Islet of Langerhans (tissue), 1 donor: ENCODE data around the gene CD38.
A peak's percentile ranks its signal among the peaks of the same experiment; 100 is the strongest.
"Not testable (repeated sequence)": the region's sequence is repeated elsewhere in the genome, so short reads cannot be mapped to it uniquely, and the experiment has no call there.

Experiments
- FAIRE-seq: peaks from one replicate; lab custom pipeline; 2011; peaks lifted over from hg19 to GRCh38; lab: Jason Lieb, UNC

The CD38 gene

DNA sequence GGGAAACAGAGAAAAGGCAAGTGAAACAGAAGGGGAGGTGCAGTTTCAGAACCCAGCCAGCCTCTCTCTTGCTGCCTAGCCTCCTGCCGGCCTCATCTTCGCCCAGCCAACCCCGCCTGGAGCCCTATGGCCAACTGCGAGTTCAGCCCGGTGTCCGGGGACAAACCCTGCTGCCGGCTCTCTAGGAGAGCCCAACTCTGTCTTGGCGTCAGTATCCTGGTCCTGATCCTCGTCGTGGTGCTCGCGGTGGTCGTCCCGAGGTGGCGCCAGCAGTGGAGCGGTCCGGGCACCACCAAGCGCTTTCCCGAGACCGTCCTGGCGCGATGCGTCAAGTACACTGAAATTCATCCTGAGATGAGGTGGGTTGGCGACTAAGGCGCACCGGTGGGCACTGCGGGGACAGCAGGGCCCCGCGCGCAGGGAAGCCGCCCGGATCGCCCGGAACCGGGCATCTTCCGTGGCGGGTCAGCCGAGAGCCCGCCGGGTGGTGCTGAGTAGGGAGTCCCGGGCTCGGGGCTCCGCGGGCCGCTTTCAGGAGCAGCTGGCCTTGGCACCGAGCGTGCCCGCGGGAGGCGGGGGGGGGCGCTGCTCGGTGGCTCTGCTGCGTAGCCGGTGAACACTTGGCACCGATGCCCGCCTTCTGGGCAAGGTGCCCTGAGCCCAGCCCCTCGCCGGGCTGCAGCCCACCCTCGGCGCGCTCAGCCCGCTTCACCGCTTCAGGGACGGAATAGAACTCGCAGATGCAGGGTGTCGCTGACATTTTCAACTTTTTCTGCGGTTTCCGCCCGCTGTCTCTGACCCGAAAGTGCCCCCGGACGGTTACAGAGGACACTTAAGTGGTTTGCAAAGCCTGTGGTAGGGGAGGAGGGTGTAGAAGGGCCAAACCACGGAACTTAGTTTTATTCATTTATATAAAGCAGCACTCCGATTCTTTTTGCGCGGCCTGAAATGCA is at the start of gene CD38:
Gene CD38 (plus strand): TSS at position 40 of the 953 bp plus-strand sequence. CDS start 87 bp downstream, at position 127.
- no peak for FAIRE-seq

- peak; percentile 99 for FAIRE-seq
Measured at GRCh38 chr4:15729910-15730533, 48.1 kb upstream of the CD38 start.

- not testable (repeated sequence) for FAIRE-seq
Measured at GRCh38 chr4:15733061-15733460, 45.1 kb upstream of the CD38 start.

DNA sequence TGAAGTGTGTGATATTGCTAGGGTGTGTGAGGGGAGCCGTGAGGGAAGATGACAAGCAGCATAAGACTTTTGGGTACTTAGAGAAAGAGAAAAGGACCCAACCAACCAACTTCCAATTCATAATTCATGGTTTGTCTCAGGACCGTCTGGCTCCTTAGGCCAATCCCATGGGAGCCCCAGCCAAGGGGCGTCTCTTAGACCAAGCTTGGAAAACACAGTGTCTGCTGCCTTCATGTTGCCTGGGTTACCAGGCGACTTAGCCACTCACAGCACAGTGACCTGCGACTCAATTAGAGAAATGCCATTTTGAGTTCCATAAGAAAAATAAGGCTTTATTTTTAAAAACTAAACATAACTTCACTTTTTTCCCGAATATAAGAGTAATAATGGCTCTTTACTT is 42.6 kb upstream of the CD38 start:
- FAIRE-seq = no peak

GRCh38 chr4:15736514-15737050 is 41.5 kb upstream of the CD38 start:
- FAIRE-seq = no peak

GRCh38 chr4:15737255-15737654 is 40.9 kb upstream of the CD38 start:
- no peak for FAIRE-seq

DNA sequence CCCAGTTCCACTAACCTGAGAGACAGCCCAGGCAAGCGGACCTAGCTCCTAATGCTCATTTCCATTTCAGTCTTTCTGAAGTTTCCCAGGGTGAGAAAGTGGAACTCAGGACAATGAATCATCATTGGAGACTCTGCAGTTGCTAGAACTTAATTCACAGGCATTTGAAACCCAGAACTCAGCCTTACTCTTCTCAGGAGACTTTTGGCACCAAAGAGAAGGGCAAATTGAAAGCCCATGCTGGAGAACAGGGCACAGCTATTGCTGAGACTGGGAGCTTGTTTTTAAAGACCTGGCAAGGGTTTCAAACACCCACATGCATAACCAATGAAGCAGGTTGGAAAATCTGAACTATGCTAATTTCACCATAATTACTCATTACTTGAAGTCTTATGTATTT is 39.3 kb upstream of the CD38 start:
- FAIRE-seq = no peak

GRCh38 chr4:15740764-15741404 is 37.2 kb upstream of the CD38 start:
- FAIRE-seq = no peak

DNA sequence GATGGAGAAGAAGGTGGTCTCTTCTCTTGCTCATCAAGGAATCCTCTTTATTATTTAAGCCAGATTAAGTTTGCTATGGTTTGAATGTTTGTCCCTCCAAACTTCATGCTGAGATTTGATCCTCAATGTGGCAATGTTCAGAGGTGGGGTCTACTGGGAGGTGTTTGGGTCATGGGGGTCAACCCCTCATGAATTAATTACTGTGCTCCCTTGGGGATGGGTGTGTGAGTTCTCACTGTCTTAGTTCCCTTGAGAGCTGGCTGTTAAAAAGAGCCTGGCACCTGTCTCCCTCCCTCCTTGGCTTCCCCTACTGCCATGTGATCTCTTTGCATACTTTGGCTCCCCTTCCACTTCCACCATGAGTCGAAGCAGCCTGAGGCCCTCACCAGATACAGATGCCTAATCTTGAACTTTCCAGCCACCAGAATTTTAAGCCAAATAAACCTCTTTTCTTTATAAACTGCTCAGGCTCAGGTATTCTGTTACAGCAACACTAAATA is 36.0 kb upstream of the CD38 start:
- FAIRE-seq = no peak

DNA sequence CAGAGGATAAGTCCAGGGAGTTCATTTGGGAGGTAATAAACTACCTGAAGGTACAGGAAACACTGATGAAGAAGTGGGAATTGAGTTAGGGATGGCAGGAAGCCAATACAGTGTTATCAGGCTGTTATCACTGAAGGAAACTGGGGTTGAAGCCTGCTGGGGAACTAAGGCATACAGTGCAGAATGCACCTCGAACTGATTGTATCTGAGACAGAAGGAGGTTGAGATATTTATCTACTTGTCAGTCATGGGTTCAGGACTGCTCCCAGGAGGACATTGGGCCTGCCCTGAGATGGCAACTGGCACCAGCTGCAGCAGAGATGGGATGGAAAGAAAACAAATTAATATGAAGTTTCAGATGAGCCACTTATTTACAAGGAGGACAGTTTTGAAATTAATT is 35.5 kb upstream of the CD38 start:
- FAIRE-seq = no peak

DNA sequence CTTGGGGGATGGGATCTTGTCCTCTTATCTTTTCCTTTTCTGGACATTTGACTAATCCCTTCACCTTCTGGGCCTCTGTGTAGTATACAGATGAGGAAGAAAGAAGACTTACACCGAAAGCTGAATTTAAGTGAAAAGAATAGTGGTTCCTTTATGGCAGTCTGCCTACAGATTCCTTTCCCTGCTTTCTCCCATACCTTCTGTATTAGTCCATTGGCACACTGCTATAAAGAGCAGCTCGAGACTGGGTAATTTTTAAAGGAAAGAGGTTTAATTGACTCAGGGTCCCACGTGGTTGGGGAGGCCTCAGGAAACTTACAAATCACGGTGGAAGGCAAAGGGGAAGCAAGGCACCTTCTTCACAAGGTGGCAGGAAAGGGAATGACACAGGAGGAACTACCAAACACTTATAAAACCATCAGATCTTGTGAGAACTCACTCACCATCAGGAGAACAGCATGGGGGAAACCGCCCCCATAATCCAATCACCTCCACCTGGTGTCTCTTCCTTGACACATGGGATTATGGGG is 34.0 kb upstream of the CD38 start:
- FAIRE-seq = no peak

DNA sequence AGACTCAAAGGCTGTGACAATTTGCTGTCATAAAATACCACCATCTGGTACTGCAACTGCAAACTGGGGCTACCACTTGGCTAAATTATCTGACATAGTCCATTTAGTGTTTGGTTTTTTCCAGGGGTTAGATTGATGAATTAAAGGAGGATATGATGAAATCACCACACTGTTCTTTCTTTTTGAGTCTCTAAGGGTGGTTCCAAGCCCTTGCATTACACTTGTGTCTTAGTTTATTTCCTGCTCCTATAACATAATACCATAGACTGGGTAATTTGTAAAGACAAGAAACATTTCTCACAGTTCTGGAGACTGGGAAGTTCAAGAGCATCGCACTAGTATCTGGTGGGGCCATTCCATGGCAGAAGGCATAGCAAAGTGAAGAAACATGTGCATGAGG is 32.0 kb upstream of the CD38 start:
- FAIRE-seq = no peak

DNA sequence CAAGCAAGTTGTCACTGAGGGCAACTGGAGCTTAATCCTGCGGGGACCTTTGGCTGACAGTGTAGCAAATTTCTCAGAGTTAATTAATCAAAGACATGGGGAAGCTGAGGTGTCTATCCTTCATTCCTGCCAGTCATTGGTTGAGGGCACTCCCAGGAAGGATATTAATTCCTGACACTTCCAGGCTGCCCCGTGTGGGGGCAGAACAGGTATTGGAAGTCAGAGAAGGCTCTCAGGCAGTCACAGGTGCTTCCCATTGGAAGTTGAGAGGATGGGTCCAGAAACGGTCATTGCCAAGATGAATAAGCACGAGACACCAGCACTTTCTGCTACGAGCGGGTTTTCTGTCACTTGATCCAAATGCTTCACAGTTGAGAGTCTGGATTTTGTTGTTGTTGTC is 29.1 kb upstream of the CD38 start:
- no peak for FAIRE-seq

GRCh38 chr4:15751153-15751552 is 27.0 kb upstream of the CD38 start:
- no peak for FAIRE-seq

DNA sequence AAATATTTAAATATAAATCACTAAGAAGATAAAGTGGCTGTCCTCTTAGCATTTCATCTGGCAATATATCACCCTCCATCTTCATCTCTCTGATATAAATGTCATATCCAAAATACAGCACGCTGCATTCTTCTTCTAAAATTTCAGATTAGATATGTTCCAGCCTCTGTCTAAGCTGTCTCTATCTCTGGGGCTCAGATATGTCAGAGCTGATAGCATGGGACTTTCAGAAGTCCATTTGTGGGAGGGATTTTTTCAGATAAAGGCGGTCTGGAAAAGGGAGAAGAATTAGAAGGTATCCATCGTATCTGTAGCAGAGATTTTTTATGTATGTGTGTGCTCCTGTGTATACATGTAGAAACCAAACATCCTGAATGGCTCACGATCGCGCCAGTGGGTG is 25.0 kb upstream of the CD38 start:
- no peak for FAIRE-seq

GRCh38 chr4:15753786-15754185 is 24.3 kb upstream of the CD38 start:
- no peak for FAIRE-seq

- no peak for FAIRE-seq
Measured at GRCh38 chr4:15754323-15754722, 23.8 kb upstream of the CD38 start.

DNA sequence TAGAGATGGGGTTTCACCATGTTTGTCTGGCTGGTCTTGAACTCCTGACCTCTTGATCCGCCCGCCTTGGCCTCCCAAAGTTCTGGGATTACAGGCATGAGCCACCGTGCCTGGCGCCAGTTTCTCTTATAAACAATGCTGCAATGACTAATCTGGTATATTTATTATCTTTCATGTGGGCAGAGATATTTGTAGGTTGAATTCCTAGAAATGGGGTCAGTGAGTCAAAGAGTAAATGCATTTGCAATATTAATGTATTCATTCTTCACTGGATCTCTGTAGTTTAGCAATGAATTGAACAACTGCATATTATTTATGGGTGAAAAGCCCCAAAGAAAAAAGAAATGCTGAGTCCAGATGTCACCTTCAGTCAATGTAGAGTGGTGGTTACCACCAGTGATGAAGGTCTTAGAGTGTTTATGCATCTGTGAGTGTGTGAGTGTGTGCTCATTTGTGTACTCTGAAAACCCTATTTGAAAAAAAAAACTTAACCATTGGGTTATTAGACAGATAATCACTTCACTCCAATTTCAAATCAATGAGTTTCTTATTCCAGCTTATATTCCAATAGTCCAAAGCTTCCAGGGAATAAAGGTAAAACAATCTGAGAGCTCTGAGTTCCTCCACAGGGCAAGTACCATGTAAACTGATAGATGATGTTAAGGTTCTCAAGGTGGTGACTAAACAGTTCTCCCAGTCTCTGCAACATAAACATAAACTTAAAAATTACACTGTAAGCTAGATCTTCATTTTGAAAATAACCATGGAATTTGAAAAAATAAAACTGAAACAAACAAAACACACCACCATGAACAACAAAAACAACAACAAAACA is 22.6 kb upstream of the CD38 start:
- FAIRE-seq = no peak

DNA sequence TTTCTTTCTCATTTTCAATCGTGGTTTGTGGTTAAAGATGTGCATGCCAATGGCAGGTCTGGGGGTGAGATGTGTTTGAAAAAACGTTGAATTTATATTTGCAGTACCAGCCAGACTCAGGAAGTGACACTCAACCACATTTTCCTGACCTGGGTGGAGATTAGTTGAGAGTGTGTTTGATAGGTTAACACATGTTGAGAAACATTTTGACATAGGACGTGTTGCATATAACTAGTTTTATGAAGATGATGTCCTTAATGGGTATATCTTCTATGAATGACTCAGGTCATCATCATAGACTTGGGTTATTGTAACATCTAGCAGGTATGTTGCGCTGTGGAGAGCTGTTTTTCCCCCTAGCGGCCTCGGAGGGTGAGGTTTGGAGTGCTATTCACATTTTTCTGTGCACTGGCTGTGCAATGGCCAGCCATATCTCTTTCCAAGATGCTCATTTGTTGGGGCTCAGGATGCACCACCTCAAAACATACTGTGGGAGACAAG is 21.7 kb upstream of the CD38 start:
- FAIRE-seq = no peak

DNA sequence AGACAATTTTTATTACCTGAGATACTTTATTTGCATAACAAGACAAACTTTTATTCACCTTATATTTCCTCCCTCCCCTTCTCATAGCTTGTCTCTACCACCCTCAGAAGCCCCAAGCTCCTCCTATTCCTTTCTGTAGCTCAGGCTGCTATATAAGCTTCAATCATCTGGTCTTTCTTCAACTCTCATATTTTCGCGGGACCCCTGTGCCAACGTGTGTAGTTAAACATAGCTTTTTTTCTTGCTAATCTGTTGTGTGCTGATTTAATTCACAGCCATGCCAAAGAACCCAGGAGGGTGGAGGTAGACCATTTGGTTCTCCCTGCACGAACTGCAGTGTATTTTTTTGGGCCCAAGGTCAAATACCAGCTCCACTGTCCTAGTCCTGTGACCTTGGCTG is 21.1 kb upstream of the CD38 start:
- FAIRE-seq = no peak

DNA sequence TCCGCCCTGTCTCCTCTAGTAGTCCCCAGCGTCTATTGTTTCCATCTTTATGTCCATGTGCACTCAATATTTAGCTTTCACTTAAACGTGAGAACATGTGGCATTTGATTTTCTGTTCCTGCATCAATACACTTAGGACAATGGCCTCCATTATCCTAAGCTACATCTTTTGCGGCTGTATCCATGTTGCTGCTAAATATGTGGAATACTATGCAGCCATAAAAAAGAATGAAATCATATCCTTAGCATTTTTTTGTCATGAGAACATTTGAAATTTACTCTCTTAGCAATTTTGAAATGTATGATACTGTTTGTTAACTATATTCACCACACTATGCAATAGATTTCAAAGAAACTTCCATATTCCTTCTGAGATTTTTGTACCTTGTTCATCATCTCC is 19.8 kb upstream of the CD38 start:
- no peak for FAIRE-seq
